Gastroesophageal sphincter (tissue), 3 donors: Measurements from ENCODE around the gene B3GNT8.

Source experiments
- CTCF ChIP-seq, 4 experiments: fragments of 200-600 bp in 2 of 4; fragments of 450-650 bp in 2 of 4; sonication (generic) in 1 of 4; IDR thresholded peaks; one replicate each; pipeline ENCODE4 v1.5.1; 2017 to 2019; ENCODE audit warnings: antibody characterized with exemption in 4 of 4, mild to moderate bottlenecking in 2 of 4, moderate library complexity in 2 of 4
- EP300 ChIP-seq: sonication (generic); formaldehyde crosslinking; IDR thresholded peaks from one replicate; pipeline ENCODE4 v1.6.1; 2017; ENCODE audit warnings: antibody characterized with exemption, mild to moderate bottlenecking
- POLR2A ChIP-seq, 2 donors: fragments of 450-650 bp; IDR thresholded peaks; one replicate each; pipeline ENCODE4 v1.6.1; 2017; ENCODE audit warnings: antibody characterized with exemption in 2 of 2, mild to moderate bottlenecking in 2 of 2, moderate library complexity in 1 of 2

GRCh38 chr19:41403181-41403970 is 23.8 kb downstream of the B3GNT8 start:
- TF ChIP-seq CTCF (IDR thresholded peaks at IDR 0.05) (no peak), EP300 (no peak), POLR2A (IDR thresholded peaks at IDR 0.05) (no peak)
